ENCODE measurements around the gene ERVK3-1. TPM values are rescaled to one million over a fixed set of nuclear protein-coding genes. Genes with fewer than 3 reads are reported as not detected.

ERVK3-1 gene
- total and polyA plus RNA-seq, 2 of the 13 experiments (the other 11 are each of a cell fraction or from before 2014, with no cell fraction given) = 28.5 to 38.7 TPM

DNA sequence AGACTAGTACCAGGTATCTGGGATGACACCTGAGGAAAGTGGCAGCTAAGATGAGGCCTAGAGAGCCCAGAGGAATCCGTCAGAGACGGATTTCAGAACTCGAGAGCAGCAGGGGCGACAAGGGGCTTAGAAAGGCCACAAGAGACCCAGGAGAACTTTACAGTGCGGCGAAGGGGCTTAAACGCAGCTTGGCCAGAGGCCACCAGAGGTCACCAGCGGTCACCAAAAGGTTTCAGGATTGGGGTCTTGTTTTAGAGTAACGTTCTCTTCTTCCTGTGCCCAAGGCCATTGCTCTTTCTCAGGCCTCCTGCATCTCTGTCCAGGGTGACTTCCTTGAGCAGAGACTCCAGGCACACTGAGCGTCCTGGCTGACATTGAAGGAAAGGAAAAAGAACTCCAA is 23.8 kb downstream of the ERVK3-1 start (continued):
- TF ChIP-seq, protein P1, sequence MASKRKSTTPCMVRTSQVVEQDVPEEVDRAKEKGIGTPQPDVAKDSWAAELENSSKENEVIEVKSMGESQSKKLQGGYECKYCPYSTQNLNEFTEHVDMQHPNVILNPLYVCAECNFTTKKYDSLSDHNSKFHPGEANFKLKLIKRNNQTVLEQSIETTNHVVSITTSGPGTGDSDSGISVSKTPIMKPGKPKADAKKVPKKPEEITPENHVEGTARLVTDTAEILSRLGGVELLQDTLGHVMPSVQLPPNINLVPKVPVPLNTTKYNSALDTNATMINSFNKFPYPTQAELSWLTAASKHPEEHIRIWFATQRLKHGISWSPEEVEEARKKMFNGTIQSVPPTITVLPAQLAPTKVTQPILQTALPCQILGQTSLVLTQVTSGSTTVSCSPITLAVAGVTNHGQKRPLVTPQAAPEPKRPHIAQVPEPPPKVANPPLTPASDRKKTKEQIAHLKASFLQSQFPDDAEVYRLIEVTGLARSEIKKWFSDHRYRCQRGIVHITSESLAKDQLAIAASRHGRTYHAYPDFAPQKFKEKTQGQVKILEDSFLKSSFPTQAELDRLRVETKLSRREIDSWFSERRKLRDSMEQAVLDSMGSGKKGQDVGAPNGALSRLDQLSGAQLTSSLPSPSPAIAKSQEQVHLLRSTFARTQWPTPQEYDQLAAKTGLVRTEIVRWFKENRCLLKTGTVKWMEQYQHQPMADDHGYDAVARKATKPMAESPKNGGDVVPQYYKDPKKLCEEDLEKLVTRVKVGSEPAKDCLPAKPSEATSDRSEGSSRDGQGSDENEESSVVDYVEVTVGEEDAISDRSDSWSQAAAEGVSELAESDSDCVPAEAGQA (IDR thresholded peaks at IDR 0.05; ENCODE audit: low read depth) = no peak
- TF ChIP-seq, protein P1 (CRISPR knock-in tag; IDR thresholded peaks at IDR 0.05; ENCODE audit: borderline replicate concordance) = no peak
- TF ChIP-seq RAD21 (CRISPR knock-in tag; IDR thresholded peaks at IDR 0.05) (peak; percentile 77), ZNF678 (CRISPR knock-in tag; IDR thresholded peaks at IDR 0.05) (no peak), MIXL1 (CRISPR knock-in tag; IDR thresholded peaks at IDR 0.05) (0 out of 2 replicates have a peak, but pooled peaks have one; percentile 17), GABPB1 (CRISPR knock-in tag; IDR thresholded peaks at IDR 0.05) (0 out of 2 replicates have a peak, but pooled peaks have one; percentile 30), ZBTB3 (CRISPR knock-in tag; IDR thresholded peaks at IDR 0.05; ENCODE audit: borderline replicate concordance, low read depth) (no peak), HNF1A (IDR thresholded peaks at IDR 0.05; ENCODE audit: low read depth) (no peak), HNF1A (CRISPR knock-in tag; IDR thresholded peaks at IDR 0.05; ENCODE audit: borderline replicate concordance) (no peak), ZNF747 (CRISPR knock-in tag; IDR thresholded peaks at IDR 0.05; ENCODE audit: borderline replicate concordance) (no peak), TOE1 (CRISPR knock-in tag; IDR thresholded peaks at IDR 0.05) (0 out of 2 replicates have a peak, but pooled peaks have one; percentile 37), MIER2 (CRISPR knock-in tag; IDR thresholded peaks at IDR 0.05) (0 out of 2 replicates have a peak, but pooled peaks have one; percentile 26), SMC3 (IDR thresholded peaks at IDR 0.05; ENCODE audit: low read length) (peak; percentile 85), HMGXB4 (CRISPR knock-in tag; IDR thresholded peaks at IDR 0.05; ENCODE audit: borderline replicate concordance in 1 of 2, low read depth in 1 of 2) (0 out of 4 replicates have a peak, but pooled peaks have one; percentile 35 to 49), SAP130 (CRISPR knock-in tag; IDR thresholded peaks at IDR 0.05; ENCODE audit: low read depth) (peak; percentile 53), ARNTL (CRISPR knock-in tag; IDR thresholded peaks at IDR 0.05) (no peak), DMAP1 (CRISPR knock-in tag; IDR thresholded peaks at IDR 0.05) (no peak)
- TF ChIP-seq, protein P2, sequence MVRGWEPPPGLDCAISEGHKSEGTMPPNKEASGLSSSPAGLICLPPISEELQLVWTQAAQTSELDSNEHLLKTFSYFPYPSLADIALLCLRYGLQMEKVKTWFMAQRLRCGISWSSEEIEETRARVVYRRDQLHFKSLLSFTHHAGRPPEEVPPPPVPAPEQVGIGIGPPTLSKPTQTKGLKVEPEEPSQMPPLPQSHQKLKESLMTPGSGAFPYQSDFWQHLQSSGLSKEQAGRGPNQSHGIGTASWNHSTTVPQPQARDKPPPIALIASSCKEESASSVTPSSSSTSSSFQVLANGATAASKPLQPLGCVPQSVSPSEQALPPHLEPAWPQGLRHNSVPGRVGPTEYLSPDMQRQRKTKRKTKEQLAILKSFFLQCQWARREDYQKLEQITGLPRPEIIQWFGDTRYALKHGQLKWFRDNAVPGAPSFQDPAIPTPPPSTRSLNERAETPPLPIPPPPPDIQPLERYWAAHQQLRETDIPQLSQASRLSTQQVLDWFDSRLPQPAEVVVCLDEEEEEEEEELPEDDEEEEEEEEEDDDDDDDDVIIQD (CRISPR knock-in tag; IDR thresholded peaks at IDR 0.05; ENCODE audit: low read depth) = no peak
